Neural cell (in vitro differentiated cells): ENCODE measurements around the gene ALDH4A1. TPM values are rescaled to one million over a fixed set of nuclear protein-coding genes. Genes with fewer than 3 reads are reported as not detected.

ENCODE experiments used
- H2AFZ ChIP-seq: fragments of 200-600, 300-800 bp; sonication (generic), shearing (Covaris generic); 2 replicates; pipeline ENCODE4 v1.6.0; 2014; ENCODE audit warnings: low read depth, mild to moderate bottlenecking, antibody characterized with exemption, low read length, moderate library complexity
- H3F3A ChIP-seq: fragments of 200-600 bp; shearing (Covaris generic); 2 replicates; pipeline ENCODE4 v1.6.1; 2016; ENCODE audit warnings: mild to moderate bottlenecking, moderate library complexity, mixed read lengths, antibody characterized with exemption, low read length; ENCODE audit not compliant: insufficient read depth, poor library complexity, severe bottlenecking
- H3K27ac ChIP-seq: fragments of 200-600, 300-800 bp; sonication (generic), shearing (Covaris generic); 2 replicates; pipeline ENCODE4 v1.5.1; 2014; ENCODE audit warnings: mild to moderate bottlenecking, low read length, moderate library complexity
- H3K27me3 ChIP-seq: fragments of 300-800, 200-600 bp; sonication (generic), shearing (Covaris generic); 2 replicates; pipeline ENCODE4 v1.6.0; 2014; ENCODE audit warnings: mild to moderate bottlenecking, low read depth, low read length, moderate library complexity; ENCODE audit not compliant: insufficient read depth
- H3K36me3 ChIP-seq: fragments of 300-800, 200-600 bp; sonication (generic), shearing (Covaris generic); 2 replicates; pipeline ENCODE4 v1.5.1; 2014; ENCODE audit warnings: mild to moderate bottlenecking, antibody characterized with exemption, low read length, moderate library complexity; ENCODE audit not compliant: insufficient read depth
- H3K4me2 ChIP-seq: fragments of 300-800, 200-600 bp; sonication (generic), shearing (Covaris generic); 2 replicates; pipeline ENCODE4 v1.6.0; 2014; ENCODE audit warnings: mild to moderate bottlenecking, low read length
- H3K4me3 ChIP-seq: fragments of 300-800, 200-600 bp; sonication (generic), shearing (Covaris generic); 2 replicates; pipeline ENCODE4 v1.5.1; 2014; ENCODE audit warnings: mild to moderate bottlenecking, low read length, moderate library complexity
- H3K79me2 ChIP-seq: fragments of 200-600 bp; shearing (Covaris generic); replicated peaks from 2 replicates; pipeline ENCODE4 v1.6.0; 2014; ENCODE audit warnings: mild to moderate bottlenecking, low read length, moderate library complexity; ENCODE audit not compliant: insufficient read depth
- H3K9ac ChIP-seq: fragments of 300-800, 200-600 bp; sonication (generic), shearing (Covaris generic); 2 replicates; pipeline ENCODE4 v1.6.1; 2016; ENCODE audit warnings: mild to moderate bottlenecking, low read length, mixed read lengths
- H3K9me2 ChIP-seq: fragments of 200-600 bp; shearing (Covaris generic); 2 replicates; pipeline ENCODE4 v1.6.1; 2016; ENCODE audit warnings: mild to moderate bottlenecking, low read length, mixed read lengths; ENCODE audit not compliant: insufficient read depth
- H3K9me3 ChIP-seq: fragments of 200-600, 300-800 bp; sonication (generic), shearing (Covaris generic); 2 replicates; pipeline ENCODE4 v1.6.1; 2016; ENCODE audit warnings: mild to moderate bottlenecking, mixed run types, low read length, moderate library complexity, mixed read lengths
- H4K20me1 ChIP-seq: fragments of 200-600 bp; shearing (Covaris generic); 2 replicates; pipeline ENCODE4 v1.6.1; 2016; ENCODE audit warnings: mild to moderate bottlenecking, mixed run types; ENCODE audit not compliant: insufficient read depth
- CTCF ChIP-seq: fragments of 450-650 bp; IDR thresholded peaks from 2 replicates; pipeline ENCODE4 v1.5.1; 2014; ENCODE audit warnings: antibody characterized with exemption, mild to moderate bottlenecking, moderate library complexity; ENCODE audit not compliant: poor library complexity, severe bottlenecking
- EP300 ChIP-seq: fragments of 450-650 bp; conservative IDR thresholded peaks from 2 replicates; pipeline ENCODE4 v1.6.1; 2014; ENCODE audit warnings: antibody characterized with exemption, mild to moderate bottlenecking, moderate library complexity; ENCODE audit not compliant: poor library complexity, severe bottlenecking
- EZH2 ChIP-seq: fragments of 200-600, 300-800 bp; shearing (Covaris generic), sonication (generic); IDR thresholded peaks from 2 replicates; pipeline ENCODE4 v1.6.1; 2014; ENCODE audit warnings: antibody characterized with exemption, low read length, borderline replicate concordance, mild to moderate bottlenecking; ENCODE audit not compliant: insufficient read depth, poor library complexity, severe bottlenecking
- MXI1 ChIP-seq: fragments of 450-650 bp; conservative IDR thresholded peaks from 2 replicates; pipeline ENCODE4 v1.6.1; 2014; ENCODE audit warnings: antibody characterized with exemption, mild to moderate bottlenecking; ENCODE audit not compliant: poor library complexity, severe bottlenecking
- POLR2AphosphoS5 ChIP-seq: IDR thresholded peaks from 2 replicates; pipeline ENCODE4 v1.6.1; 2012
- RAD21 ChIP-seq: fragments of 450-650 bp; conservative IDR thresholded peaks from 2 replicates; pipeline ENCODE4 v1.6.1; 2014; ENCODE audit warnings: antibody characterized with exemption, mild to moderate bottlenecking, moderate library complexity
- SMC3 ChIP-seq: fragments of 450-650 bp; conservative IDR thresholded peaks from 2 replicates; pipeline ENCODE4 v1.6.1; 2014; ENCODE audit warnings: antibody characterized with exemption, mild to moderate bottlenecking, moderate library complexity; ENCODE audit not compliant: poor library complexity
- TAF1 ChIP-seq: IDR thresholded peaks from 2 replicates; pipeline ENCODE4 v1.6.1; 2012; ENCODE audit warnings: low read depth
- polyA plus RNA-seq: library from polyadenylated mRNA; depleted of rRNA; stranded (reverse); fragments of >200 nt; gene quantifications from 2 replicates; pipeline ENCODE4 v1.2.3, GENCODE V29; 2014
- TF ChIP-seq, protein P1 (sequence below): IDR thresholded peaks from 2 replicates; pipeline ENCODE4 v1.6.1; 2012; ENCODE audit warnings: borderline replicate concordance

The ALDH4A1 gene
- polyA plus RNA-seq, 1 donor from 2014 or later = 11.0 TPM

- no peak overlapping the region for H3K9ac ChIP-seq
- no peak for TF ChIP-seq EZH2
- no peak for TF ChIP-seq POLR2AphosphoS5
- TF ChIP-seq, protein P1, sequence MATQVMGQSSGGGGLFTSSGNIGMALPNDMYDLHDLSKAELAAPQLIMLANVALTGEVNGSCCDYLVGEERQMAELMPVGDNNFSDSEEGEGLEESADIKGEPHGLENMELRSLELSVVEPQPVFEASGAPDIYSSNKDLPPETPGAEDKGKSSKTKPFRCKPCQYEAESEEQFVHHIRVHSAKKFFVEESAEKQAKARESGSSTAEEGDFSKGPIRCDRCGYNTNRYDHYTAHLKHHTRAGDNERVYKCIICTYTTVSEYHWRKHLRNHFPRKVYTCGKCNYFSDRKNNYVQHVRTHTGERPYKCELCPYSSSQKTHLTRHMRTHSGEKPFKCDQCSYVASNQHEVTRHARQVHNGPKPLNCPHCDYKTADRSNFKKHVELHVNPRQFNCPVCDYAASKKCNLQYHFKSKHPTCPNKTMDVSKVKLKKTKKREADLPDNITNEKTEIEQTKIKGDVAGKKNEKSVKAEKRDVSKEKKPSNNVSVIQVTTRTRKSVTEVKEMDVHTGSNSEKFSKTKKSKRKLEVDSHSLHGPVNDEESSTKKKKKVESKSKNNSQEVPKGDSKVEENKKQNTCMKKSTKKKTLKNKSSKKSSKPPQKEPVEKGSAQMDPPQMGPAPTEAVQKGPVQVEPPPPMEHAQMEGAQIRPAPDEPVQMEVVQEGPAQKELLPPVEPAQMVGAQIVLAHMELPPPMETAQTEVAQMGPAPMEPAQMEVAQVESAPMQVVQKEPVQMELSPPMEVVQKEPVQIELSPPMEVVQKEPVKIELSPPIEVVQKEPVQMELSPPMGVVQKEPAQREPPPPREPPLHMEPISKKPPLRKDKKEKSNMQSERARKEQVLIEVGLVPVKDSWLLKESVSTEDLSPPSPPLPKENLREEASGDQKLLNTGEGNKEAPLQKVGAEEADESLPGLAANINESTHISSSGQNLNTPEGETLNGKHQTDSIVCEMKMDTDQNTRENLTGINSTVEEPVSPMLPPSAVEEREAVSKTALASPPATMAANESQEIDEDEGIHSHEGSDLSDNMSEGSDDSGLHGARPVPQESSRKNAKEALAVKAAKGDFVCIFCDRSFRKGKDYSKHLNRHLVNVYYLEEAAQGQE = no peak
- no peak for TF ChIP-seq TAF1
- no peak for TF ChIP-seq CTCF
- TF ChIP-seq SMC3 = no peak
- TF ChIP-seq RAD21 = no peak
- TF ChIP-seq EP300 = no peak
- no peak for TF ChIP-seq MXI1
Measured at GRCh38 chr1:18951416-18951815, 49.1 kb upstream of the ALDH4A1 start.

GRCh38 chr1:18950401-18951026 lies 48.2 kb upstream of the ALDH4A1 start:
- no peak overlapping the region for H3K9ac ChIP-seq
- H3K4me2 ChIP-seq = no peak overlapping the region
- H2AFZ ChIP-seq = no peak overlapping the region
- H3K27ac ChIP-seq = no peak overlapping the region
- peaks cover 4% of the 10 kb centered on the region for H3K79me2 ChIP-seq
- H3K4me3 ChIP-seq = no peak overlapping the region
- H3K27me3 ChIP-seq = peaks cover 15% of the 10 kb centered on the region
- no peaks in the 10 kb centered on the region for H3F3A ChIP-seq
- TF ChIP-seq EP300 (no peak), TAF1 (no peak), SMC3 (no peak), EZH2 (no peak), RAD21 (no peak), CTCF (no peak), POLR2AphosphoS5 (no peak), MXI1 (no peak)
- TF ChIP-seq, protein P1 = no peak
- no peaks in the 10 kb centered on the region for H4K20me1 ChIP-seq
- no peaks in the 10 kb centered on the region for H3K36me3 ChIP-seq
- H3K9me3 ChIP-seq = no peaks in the 10 kb centered on the region
- H3K9me2 ChIP-seq = no peaks in the 10 kb centered on the region

More at GRCh38 chr1:18951416-18951815, 49.1 kb upstream of the ALDH4A1 start:
- H3K4me3 ChIP-seq = no peak overlapping the region
- H2AFZ ChIP-seq = no peak overlapping the region
- no peaks in the 10 kb centered on the region for H3K9me2 ChIP-seq
- peaks cover 4% of the 10 kb centered on the region for H3K79me2 ChIP-seq
- no peaks in the 10 kb centered on the region for H3K9me3 ChIP-seq
- H4K20me1 ChIP-seq = no peaks in the 10 kb centered on the region
- no peak overlapping the region for H3K27ac ChIP-seq
- no peaks in the 10 kb centered on the region for H3F3A ChIP-seq
- no peaks in the 10 kb centered on the region for H3K36me3 ChIP-seq
- H3K4me2 ChIP-seq = no peak overlapping the region
- H3K27me3 ChIP-seq = peaks cover 15% of the 10 kb centered on the region
